Adrenal gland (tissue), 5 donors: ENCODE measurements around the gene PKP4.

Source experiments
- CTCF ChIP-seq, 6 experiments: fragments of 450-650 bp in 4 of 6; fragments of 200-600 bp in 2 of 6; sonication (generic) in 1 of 6; IDR thresholded peaks; 1 replicate in 5 of 6; 2 replicates in 1 of 6; pipeline versions ENCODE4 v1.5.1 to v1.8.0; 2016 to 2021; ENCODE audit warnings: antibody characterized with exemption in 6 of 6, mild to moderate bottlenecking in 2 of 6, moderate library complexity in 1 of 6
- POLR2A ChIP-seq, 2 donors: fragments of 450-650 bp; IDR thresholded peaks; one replicate each; pipeline ENCODE4 v1.6.1; 2017; ENCODE audit warnings: antibody characterized with exemption in 2 of 2, mild to moderate bottlenecking in 2 of 2, moderate library complexity in 1 of 2
- donor health status: DM: no; HTN: no; CAD: no.

GRCh38 chr2:158511706-158512105 lies 55.0 kb downstream of the PKP4 start:
- no peak for TF ChIP-seq POLR2A (IDR thresholded peaks at IDR 0.05)
- TF ChIP-seq CTCF (IDR thresholded peaks at IDR 0.05) = no peak
